HG03565 (cell line): ENCODE data around the gene SYNGR1.
"Not testable (repeated sequence)": the region's sequence is repeated elsewhere in the genome, so short reads cannot be mapped to it uniquely, and the experiment has no call there.

Experiments
- ATAC-seq: cut with Tn5 transposase; IDR thresholded peaks from one replicate; pipeline ENCODE4 v1.9.1; 2021; ENCODE audit warnings: mild to moderate bottlenecking, moderate library complexity; ENCODE audit not compliant: unreplicated experiment

SYNGR1 gene

GRCh38 chr22:39350757-39351688, 1.2 kb downstream of the SYNGR1 start:
- ATAC-seq: no peak

- no peak for ATAC-seq
Measured at GRCh38 chr22:39351689-39352214, 2.0 kb downstream of the SYNGR1 start.

DNA sequence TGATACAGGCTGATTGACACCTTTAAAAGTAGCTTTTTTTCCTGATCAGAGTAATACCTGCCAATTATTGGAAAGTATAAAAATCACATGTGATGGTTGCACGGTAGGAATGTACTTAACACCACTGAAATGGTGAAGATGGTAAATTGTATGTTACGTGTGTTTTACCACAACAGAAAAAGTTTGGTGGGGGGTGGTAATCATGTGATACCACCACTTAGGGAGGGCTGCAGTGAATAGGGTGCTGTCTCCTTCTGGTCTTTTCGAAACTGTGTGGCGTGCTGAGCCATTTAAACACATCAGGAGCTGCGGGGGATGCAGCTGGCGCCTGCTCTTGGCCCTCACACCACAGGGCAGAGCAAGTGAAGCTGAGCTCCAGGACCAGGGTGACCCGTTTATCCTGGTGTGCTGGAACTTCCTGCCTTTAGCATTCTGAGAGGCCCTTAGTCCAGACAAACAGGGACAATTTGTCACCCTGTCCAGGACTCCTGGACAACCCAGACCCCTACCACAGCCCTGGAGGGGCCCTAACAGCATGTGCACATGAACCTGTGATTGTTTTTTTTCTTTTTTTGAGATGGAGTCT, 2.6 kb downstream of the SYNGR1 start:
- no peak for ATAC-seq

DNA sequence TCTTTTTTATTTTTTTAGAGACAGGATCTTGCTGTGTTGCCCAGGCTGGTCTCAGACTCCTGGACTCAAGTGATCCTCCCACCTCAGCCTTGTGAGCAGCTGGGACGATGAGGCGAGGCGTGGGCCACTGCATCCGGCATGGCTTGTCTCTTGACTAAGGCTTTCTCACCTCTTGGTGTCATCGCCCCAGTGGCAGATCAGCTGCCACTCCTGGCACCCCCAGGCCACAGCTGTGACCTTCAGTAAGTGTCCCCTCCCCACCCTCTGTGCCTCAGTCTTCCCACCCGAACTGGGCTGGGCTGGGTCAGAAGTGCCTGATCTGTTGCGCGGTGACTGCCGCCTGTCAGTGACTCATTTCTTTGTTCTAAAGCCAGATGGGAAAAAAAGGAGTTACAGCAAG, 3.6 kb downstream of the SYNGR1 start:
- ATAC-seq: no peak

DNA sequence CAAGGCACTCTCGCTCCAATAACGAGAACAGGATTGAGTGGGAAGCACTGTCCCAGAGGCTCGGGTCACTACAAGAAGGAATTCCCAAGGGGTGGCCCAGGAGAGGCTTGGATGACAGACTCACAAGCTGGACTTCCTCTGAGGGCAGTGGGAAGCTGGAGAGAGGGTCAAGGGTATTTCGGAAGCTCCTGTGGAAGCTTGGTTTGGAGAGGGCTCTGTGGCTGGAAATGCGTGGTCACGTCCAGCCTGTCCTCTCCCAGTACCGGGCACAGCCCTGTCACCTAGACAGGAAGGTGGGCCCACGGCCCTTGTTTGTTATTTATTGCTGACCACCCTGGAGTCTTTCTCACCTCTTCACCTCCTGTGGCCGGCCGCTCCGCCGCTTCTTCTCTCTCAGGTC, 5.3 kb downstream of the SYNGR1 start:
- ATAC-seq: no peak

DNA sequence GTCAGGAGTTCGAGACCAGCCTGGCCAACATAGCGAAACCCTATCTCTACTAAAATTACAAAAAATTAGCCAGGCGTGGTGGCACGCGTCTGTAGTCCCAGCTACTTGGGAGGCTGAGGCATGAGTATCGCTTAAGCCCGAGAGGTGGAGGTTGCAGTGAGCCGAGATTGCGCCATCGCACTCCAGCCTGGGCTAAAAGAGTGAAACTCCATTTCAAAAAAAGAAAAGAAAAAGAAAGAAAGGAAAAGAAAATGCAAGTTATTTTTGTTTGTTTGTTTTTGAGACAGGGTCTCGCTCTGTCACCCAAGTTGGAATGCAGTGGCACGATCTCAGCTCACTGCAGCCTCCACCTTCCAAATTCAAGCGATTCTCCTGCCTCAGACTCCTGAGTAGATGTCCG, 6.0 kb downstream of the SYNGR1 start:
- ATAC-seq: not testable (repeated sequence)

GRCh38 chr22:39356464-39356863, 6.7 kb downstream of the SYNGR1 start:
- ATAC-seq: no peak

DNA sequence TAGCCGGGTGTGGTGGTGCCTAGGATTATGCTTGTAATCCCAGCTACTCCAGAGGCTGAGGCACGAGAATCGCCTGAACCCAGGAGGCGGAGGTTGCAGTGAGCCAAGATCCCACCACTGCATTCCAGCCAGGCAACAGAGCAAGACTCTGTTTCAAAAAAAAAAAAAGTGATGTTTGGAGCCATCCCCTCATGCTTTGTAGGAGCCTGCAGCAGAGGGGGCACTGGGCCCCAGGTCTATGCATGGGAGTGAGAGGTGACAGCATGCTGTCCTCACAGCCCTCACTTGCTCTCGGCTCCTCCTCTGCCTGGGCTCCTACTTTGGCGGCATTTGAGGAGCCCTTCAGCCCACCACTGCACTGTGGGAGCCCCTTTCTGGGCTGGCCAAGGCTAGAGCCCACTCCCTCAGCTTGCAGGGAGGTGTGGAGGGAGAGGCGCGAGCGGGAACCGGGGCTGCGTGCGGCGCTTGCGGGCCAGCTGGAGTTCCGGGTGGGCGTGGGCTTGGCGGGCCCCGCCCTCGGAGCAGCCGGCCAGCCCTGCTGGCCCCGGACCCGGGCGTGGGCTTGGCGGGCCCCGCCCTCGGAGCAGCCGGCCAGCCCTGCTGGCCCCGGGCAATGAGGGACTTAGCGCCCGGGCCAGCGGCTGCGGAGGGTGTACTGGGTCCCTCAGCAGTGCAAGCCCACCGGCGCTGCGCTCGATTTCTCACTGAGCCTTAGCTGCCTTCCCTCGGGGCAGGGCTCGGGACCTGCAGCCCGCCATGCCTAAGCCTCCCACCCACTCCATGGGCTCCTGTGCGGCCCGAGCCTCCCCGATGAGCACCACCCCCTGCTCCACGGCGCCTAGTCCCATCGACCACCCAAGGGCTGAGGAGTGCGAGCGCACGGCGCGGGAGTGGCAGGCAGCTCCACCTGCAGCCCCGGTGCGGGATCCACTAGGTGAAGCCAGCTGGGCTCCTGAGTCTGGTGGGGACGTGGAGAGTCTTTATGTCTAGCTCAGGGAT, 7.6 kb downstream of the SYNGR1 start:
- ATAC-seq: not testable (repeated sequence)

- ATAC-seq: not testable (repeated sequence)
Measured at GRCh38 chr22:39358197-39358596, 8.4 kb downstream of the SYNGR1 start.

GRCh38 chr22:39359659-39360195, 9.9 kb downstream of the SYNGR1 start:
- no peak for ATAC-seq

DNA sequence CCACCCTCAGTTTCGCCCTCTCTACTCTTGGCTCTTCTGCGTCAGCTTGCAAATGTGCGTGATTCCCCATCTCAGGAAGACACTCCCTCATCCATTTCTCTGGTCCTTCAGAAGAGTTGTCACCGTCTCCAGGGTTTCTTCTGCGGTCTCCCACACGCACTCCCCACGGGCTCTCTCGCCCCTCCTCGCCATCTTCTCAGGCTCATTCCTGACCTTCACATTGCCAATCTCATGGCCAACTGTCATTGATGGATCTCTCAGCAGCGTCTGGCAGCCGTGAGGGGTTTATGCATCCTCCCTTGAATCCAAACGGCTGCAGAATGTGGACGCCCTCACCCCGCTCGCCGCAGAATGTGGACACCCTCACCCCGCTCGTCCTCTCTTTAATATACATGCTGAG, 10.5 kb downstream of the SYNGR1 start:
- no peak for ATAC-seq

- no peak for ATAC-seq
Measured at GRCh38 chr22:39360674-39361413, 11.1 kb downstream of the SYNGR1 start.

- ATAC-seq: no peak
Measured at GRCh38 chr22:39361496-39361895, 11.7 kb downstream of the SYNGR1 start.

DNA sequence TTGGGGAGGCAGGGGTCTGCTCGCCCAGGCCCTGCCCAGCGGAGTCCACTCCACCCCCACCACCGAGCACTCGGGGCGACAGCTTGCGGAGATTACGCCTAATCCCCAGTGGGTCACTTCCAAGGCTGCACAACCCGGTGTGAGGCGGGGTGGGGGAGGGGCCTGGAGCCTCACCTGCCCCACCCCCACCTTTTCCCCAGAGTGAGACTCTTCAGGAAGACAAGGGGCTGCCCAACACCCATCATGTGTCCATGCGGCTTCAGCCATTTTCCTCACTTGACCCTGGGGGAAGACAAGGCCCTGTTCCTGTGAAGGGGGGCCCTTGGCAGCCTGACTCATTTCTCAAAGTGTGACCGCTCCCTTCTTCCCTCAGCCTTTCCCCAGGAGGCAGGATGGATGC, 12.5 kb downstream of the SYNGR1 start:
- ATAC-seq: no peak

DNA sequence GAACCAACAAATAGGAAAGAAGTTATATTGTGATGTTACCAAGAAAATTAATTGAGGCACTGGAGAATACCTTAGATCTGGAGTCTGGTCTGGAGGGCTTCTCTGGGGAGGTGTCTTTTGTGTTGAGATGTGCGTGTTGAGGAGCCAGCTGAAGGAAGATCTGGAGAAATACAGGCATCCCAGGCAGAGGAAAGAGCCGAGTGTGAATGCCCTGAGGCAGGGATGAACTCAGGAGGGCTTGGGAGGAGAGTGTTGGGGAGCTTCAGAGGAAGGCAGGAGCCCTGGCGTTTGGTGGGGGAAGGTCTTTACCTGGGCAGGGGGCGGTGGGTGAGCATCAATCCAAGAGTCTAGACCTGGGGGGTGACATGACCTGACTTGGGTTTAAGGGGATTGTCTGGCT, 13.1 kb downstream of the SYNGR1 start:
- ATAC-seq: no peak

- no peak for ATAC-seq
Measured at GRCh38 chr22:39363751-39364515, 14.1 kb downstream of the SYNGR1 start.

GRCh38 chr22:39364714-39365491, 15.1 kb downstream of the SYNGR1 start:
- ATAC-seq: no peak

DNA sequence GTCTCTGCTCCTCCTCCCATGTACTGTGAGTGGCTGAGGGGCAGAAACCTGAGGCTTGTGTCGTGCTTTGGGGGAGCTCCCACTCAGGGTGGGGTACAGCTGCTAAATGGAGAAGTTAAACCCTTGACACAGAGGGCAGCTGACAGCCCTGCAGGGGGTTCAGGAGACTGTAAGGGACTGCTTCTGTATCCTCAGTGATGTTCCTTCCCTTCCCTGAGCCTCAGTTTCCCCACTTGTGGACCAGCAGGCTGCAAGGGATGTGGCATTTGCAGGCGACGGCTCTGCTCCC, 15.6 kb downstream of the SYNGR1 start:
- no peak for ATAC-seq

DNA sequence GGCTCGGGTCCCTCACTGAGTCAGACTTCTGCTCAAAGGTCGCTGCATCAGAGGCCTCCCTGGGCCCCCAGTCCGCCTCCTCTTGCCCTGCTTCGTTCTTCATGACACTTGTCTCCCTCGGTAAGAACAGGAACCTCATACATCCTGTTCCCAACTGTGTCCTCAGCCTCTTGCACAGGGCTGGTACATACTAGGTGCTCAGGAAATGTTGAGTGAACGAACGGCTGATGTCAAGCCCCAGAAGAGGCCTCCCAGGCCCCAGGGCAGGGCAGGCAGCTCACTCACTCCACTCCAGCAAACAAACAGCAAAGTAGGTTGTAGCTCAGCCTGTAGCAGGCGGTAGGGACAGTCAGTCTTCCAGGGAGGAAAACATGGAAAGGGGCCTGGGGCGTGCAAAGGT, 17.2 kb downstream of the SYNGR1 start:
- no peak for ATAC-seq
